Muscle layer of duodenum (tissue), 2 donors: ENCODE data around the gene CHM.
"Not testable (repeated sequence)": the region's sequence is repeated elsewhere in the genome, so short reads cannot be mapped to it uniquely, and the experiment has no call there.

ENCODE experiments used
- H3K27ac ChIP-seq: one replicate; pipeline ENCODE4 v1.7.0; 2013; ENCODE audit warnings: mild to moderate bottlenecking, low read length
- H3K27me3 ChIP-seq: one replicate; pipeline ENCODE4 v1.7.0; 2013; ENCODE audit warnings: low read depth, mild to moderate bottlenecking, control low read depth, low read length
- H3K36me3 ChIP-seq, 2 donors: one replicate each; pipeline ENCODE4 v1.7.0; 2013; ENCODE audit warnings: low read length in 2 of 2, control low read depth in 1 of 2, mild to moderate bottlenecking in 1 of 2; ENCODE audit not compliant: insufficient read depth in 2 of 2, control insufficient read depth in 1 of 2
- H3K4me1 ChIP-seq, 2 donors: one replicate each; pipeline ENCODE4 v1.7.0; 2013; ENCODE audit warnings: low read length in 2 of 2, mild to moderate bottlenecking in 2 of 2, control low read depth in 1 of 2, moderate library complexity in 1 of 2; ENCODE audit not compliant: insufficient read depth in 2 of 2, control insufficient read depth in 1 of 2
- H3K4me3 ChIP-seq, 2 donors: one replicate each; pipeline ENCODE4 v1.7.0; 2013; ENCODE audit warnings: low read length in 2 of 2, low read depth in 1 of 2, mild to moderate bottlenecking in 1 of 2
- H3K9me3 ChIP-seq, 2 donors: one replicate each; pipeline ENCODE4 v1.7.0; 2013; ENCODE audit warnings: low read length in 2 of 2, control low read depth in 1 of 2, mild to moderate bottlenecking in 1 of 2; ENCODE audit not compliant: control insufficient read depth in 1 of 2
- donor health status: healthy.

Gene CHM

GRCh38 chrX:86021652-86022289 lies 25.6 kb downstream of the CHM start:
- Histone ChIP-seq H3K36me3 (peaks cover 0 to 6% of the 10 kb centered on the region in 2 donors), H3K27ac (no peak overlapping the region), H3K27me3 (no peaks in the 10 kb centered on the region), H3K4me3 (no peak overlapping the region), H3K4me1 (peaks cover 0 to 9% of the 10 kb centered on the region in 2 donors), H3K9me3 (no peaks in the 10 kb centered on the region)

DNA sequence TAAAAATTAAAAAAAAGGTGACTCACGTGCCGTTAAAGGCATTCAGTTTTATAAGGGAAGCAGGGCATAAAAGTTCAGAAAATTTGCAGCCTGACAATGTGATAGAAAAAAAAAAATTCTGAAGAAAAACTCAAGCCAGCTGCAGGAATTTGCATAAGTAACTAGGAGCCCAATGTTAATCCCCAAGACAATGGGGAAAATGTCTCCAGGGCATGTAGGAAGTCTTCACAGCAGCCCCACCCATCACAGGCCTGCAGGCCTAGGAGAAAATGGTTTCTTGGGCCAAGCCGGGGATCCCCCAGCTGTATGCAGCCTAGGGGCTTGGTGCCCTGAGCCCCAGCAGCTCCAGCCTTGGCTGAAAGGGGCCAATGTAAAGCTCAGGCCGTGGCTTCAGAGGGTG lies 31.2 kb downstream of the CHM start:
- H3K4me3 ChIP-seq, result no peak overlapping the region
- no peaks in the 10 kb centered on the region for H3K36me3 ChIP-seq
- no peaks in the 10 kb centered on the region for H3K27me3 ChIP-seq
- peaks cover 0 to 10% of the 10 kb centered on the region in 2 donors for H3K4me1 ChIP-seq
- H3K27ac ChIP-seq, result no peak overlapping the region
- H3K9me3 ChIP-seq, result no peaks in the 10 kb centered on the region

GRCh38 chrX:86014959-86015358 lies 32.4 kb downstream of the CHM start:
- not testable (repeated sequence) for H3K27ac ChIP-seq

GRCh38 chrX:86014421-86014820 lies 32.9 kb downstream of the CHM start:
- Histone ChIP-seq H3K4me1 (peaks cover 0 to 10% of the 10 kb centered on the region in 2 donors), H3K4me3 (no peak overlapping the region), H3K36me3 (no peaks in the 10 kb centered on the region), H3K27me3 (no peaks in the 10 kb centered on the region), H3K9me3 (no peaks in the 10 kb centered on the region), H3K27ac (no peak overlapping the region)

More at GRCh38 chrX:86014959-86015358, 32.4 kb downstream of the CHM start:
- not testable (repeated sequence) for H3K27me3 ChIP-seq, H3K36me3 ChIP-seq, H3K4me3 ChIP-seq, H3K9me3 ChIP-seq
- peaks cover 0 to 10% of the 10 kb centered on the region in 2 donors for H3K4me1 ChIP-seq

DNA sequence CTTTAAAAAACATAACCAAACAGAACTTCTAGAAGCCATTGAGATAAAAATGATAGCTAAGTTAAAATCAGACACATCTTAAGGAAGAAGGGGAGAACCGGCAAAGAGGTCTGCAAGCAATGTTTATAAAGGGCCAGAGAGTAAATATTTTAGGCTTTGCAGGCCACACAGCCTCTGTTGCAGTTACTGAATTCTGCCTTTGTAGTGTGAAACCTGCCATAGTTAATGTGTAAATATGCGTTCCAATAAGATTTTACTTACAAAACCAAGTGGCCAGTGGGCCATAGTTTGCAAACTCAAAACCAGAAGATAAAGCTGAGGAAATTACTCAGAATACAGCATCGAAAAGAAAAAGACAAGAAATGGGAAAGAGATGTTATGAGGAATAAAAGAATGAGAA lies 33.6 kb downstream of the CHM start:
- Histone ChIP-seq H3K27ac (no peak overlapping the region), H3K4me1 (peaks cover 0 to 10% of the 10 kb centered on the region in 2 donors), H3K4me3 (no peak overlapping the region), H3K9me3 (no peaks in the 10 kb centered on the region), H3K27me3 (no peaks in the 10 kb centered on the region), H3K36me3 (no peaks in the 10 kb centered on the region)

DNA sequence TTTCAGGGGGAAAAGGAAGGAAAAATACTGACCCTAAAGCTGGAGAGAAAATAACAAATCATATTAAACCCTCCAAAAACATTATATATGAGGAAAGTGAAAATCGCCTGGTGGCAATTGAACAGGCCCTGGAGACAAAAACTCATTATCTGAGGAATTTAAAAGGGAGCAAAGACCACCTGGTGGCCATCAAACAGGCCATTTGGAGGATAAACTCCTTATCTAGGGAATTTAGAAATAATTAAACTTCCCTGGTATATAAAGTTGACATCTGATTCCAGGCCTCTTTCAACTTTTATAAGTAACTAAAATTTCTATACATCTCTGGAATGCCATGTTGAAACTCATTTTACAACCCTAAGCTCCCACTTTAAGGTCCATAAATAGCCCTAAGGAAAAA lies 35.2 kb downstream of the CHM start:
- Histone ChIP-seq H3K27ac (no peak overlapping the region), H3K36me3 (no peaks in the 10 kb centered on the region), H3K27me3 (no peaks in the 10 kb centered on the region), H3K4me3 (no peak overlapping the region), H3K4me1 (peaks cover 0 to 10% of the 10 kb centered on the region in 2 donors), H3K9me3 (no peaks in the 10 kb centered on the region)

GRCh38 chrX:86009803-86010202 lies 37.6 kb downstream of the CHM start:
- H3K36me3 ChIP-seq, H3K9me3 ChIP-seq, H3K4me3 ChIP-seq, H3K27me3 ChIP-seq, H3K27ac ChIP-seq: not testable (repeated sequence)
- H3K4me1 ChIP-seq, result peaks cover 0 to 10% of the 10 kb centered on the region in 2 donors

DNA sequence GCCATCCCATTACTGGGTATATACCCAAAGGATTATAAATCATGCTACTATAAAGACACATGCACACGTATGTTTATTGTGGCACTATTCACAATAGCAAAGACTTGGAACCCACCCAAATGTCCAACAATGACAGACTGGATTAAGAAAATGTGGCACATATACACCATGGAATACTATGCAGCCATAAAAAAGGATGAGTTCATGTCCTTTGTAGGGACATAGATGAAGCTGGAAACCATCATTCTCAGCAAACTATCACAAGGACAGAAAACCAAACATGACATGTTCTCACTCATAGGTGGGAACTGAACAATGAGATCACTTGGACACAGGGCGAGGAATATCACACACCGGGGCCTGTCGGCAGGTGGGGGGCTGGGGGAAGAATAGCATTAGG lies 39.5 kb downstream of the CHM start:
- not testable (repeated sequence) for H3K27ac ChIP-seq, H3K9me3 ChIP-seq, H3K36me3 ChIP-seq, H3K27me3 ChIP-seq, H3K4me3 ChIP-seq, H3K4me1 ChIP-seq

GRCh38 chrX:86002076-86002896 lies 45.1 kb downstream of the CHM start:
- no peaks in the 10 kb centered on the region for H3K4me1 ChIP-seq
- H3K36me3 ChIP-seq, result no peaks in the 10 kb centered on the region
- H3K27me3 ChIP-seq, result no peaks in the 10 kb centered on the region
- H3K27ac ChIP-seq, result no peak overlapping the region
- no peaks in the 10 kb centered on the region for H3K9me3 ChIP-seq
- no peak overlapping the region for H3K4me3 ChIP-seq

DNA sequence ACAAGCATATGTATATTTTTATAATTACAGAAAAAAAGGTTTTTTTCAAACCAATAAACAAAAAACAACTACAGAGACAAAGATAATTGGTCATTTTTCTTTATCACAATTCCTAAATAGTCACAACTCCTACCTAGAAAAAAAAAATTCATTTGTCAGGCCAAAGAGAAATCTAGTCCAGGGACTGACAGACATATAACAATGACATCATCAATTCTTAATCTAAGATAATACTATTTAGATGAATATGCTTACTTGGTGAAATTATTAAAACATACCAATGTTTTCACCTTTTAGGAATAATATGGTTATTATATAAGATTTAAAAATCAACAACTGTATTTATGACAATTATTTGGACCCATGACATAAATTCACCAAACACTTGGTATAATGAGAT lies 48.4 kb downstream of the CHM start:
- Histone ChIP-seq H3K9me3 (no peaks in the 10 kb centered on the region), H3K27ac (no peak overlapping the region), H3K36me3 (no peaks in the 10 kb centered on the region), H3K4me3 (no peak overlapping the region), H3K4me1 (no peaks in the 10 kb centered on the region), H3K27me3 (no peaks in the 10 kb centered on the region)

DNA sequence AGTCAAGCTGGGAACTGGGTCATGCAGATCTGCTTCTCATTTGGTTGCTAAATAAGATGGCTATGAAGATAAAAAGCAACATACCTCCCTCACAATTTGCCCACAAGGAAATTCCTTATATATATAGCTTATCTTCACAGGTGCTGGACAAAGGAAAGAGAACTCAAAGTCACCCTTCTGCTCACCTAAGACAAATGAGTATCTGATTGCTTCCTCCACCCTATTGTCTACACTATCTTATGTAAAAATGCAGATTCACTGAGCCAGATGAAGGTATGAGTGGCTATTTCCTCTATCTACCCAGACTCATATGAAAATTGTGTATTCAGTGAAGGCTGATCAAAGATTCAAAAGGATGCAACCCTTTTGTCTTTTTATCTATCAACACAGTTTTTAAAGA lies 50.8 kb downstream of the CHM start:
- Histone ChIP-seq H3K4me1 (no peaks in the 10 kb centered on the region), H3K27ac (no peak overlapping the region), H3K27me3 (no peaks in the 10 kb centered on the region), H3K9me3 (no peaks in the 10 kb centered on the region), H3K36me3 (no peaks in the 10 kb centered on the region), H3K4me3 (no peak overlapping the region)
